GM12878 (cell line): ENCODE results near the gene RNF34. TPM values are rescaled to one million over a fixed set of nuclear protein-coding genes. Genes with fewer than 3 reads are reported as not detected.

Experiments
- ATAC-seq: fragments of 200-7000 bp; cut with Tn5 transposase; 3 replicates; pipeline ENCODE4 v1.9.1; 2020; ENCODE audit warnings: mild to moderate bottlenecking, moderate library complexity
- BruUV-seq: library from RNA; stranded (reverse); fragments of 400-500 nt; replicated peaks from 2 replicates; lab custom pipeline; 2021; lab: Mats Ljungman, UMichigan
- CTCF ChIA-PET: fragments of 300-600 bp; sonication (Branson Sonifier 250); formaldehyde crosslinking; extraction: SDS; loops from one replicate; lab custom pipeline; 2021; ENCODE audit warnings: inconsistent platforms; lab: Yijun Ruan, JAX
- POLR2A ChIA-PET: fragments of 350-600 bp; formaldehyde crosslinking; extraction: SDS; loops from one replicate; lab custom pipeline; 2021; ENCODE audit warnings: inconsistent platforms; lab: Charles Lee
- RAD21 ChIA-PET: fragments of 300-600 bp; sonication (Branson Sonifier 250); formaldehyde crosslinking; loops from one replicate; lab custom pipeline; 2023; ENCODE audit warnings: antibody characterized with exemption; ENCODE audit not compliant: unreplicated experiment; lab: Charles Lee
- SMC1A ChIA-PET: fragments of 300-600 bp; sonication (Branson Sonifier 250); formaldehyde crosslinking; loops from one replicate; lab custom pipeline; 2023; ENCODE audit not compliant: unreplicated experiment, uncharacterized antibody; lab: Charles Lee
- DNase-seq: peaks from one replicate; pipeline ENCODE4 v3.0.0-alpha.2; 2011; ENCODE audit warnings: low read depth, low spot score
- FAIRE-seq: peaks from 3 replicates; lab custom pipeline; 2011; peaks lifted over from hg19 to GRCh38; lab: Jason Lieb, UNC
- H2AFZ ChIP-seq: 2 replicates; pipeline ENCODE4 v1.6.0; 2011; ENCODE audit warnings: low read depth, low read length, control low read depth; ENCODE audit not compliant: control insufficient read depth
- H3K27ac ChIP-seq: 2 replicates; pipeline ENCODE4 v1.5.1; 2011; ENCODE audit warnings: control low read depth; ENCODE audit not compliant: control insufficient read depth, insufficient read depth
- H3K27me3 ChIP-seq, 2 experiments: replicated peaks in 1 of 2; 2 replicates each; pipeline versions ENCODE4 v1.6.0 to v1.6.1; 2011; ENCODE audit warnings: low read length in 1 of 2; ENCODE audit not compliant: control insufficient read depth in 2 of 2, insufficient read depth in 2 of 2
- H3K36me3 ChIP-seq, 2 experiments: 2 replicates each; pipeline ENCODE4 v1.5.1; 2011; ENCODE audit warnings: low read length in 1 of 2; ENCODE audit not compliant: control insufficient read depth in 2 of 2, insufficient read depth in 2 of 2
- H3K4me1 ChIP-seq: 2 replicates; pipeline ENCODE4 v1.6.1; 2011; ENCODE audit warnings: mild to moderate bottlenecking, low read length, moderate library complexity, mixed read lengths; ENCODE audit not compliant: control insufficient read depth, insufficient read depth
- H3K4me2 ChIP-seq: 2 replicates; pipeline ENCODE4 v1.6.0; 2011; ENCODE audit warnings: control low read depth; ENCODE audit not compliant: control insufficient read depth, insufficient read depth
- H3K4me3 ChIP-seq: fragments of 200-600 bp; sonication (generic); 2 replicates; pipeline ENCODE4 v1.5.1; 2016
- H3K79me2 ChIP-seq: 2 replicates; pipeline ENCODE4 v1.6.0; 2011; ENCODE audit warnings: low read length; ENCODE audit not compliant: control insufficient read depth, insufficient read depth
- H3K9ac ChIP-seq: 2 replicates; pipeline ENCODE4 v1.8.0; 2011; ENCODE audit warnings: low read length, control low read depth, mixed read lengths; ENCODE audit not compliant: control insufficient read depth, insufficient read depth
- H3K9me3 ChIP-seq: replicated peaks from 3 replicates; pipeline ENCODE4 v1.5.1; 2011; ENCODE audit warnings: mild to moderate bottlenecking, low read length; ENCODE audit not compliant: control insufficient read depth, insufficient read depth
- H4K20me1 ChIP-seq: 2 replicates; pipeline ENCODE4 v1.6.0; 2011; ENCODE audit not compliant: control insufficient read depth, insufficient read depth
- EZH2 ChIP-seq: IDR thresholded peaks from 2 replicates; pipeline ENCODE4 v1.6.1; 2012; ENCODE audit warnings: low read depth, mild to moderate bottlenecking, control low read depth, inconsistent platforms, low read length, borderline replicate concordance; ENCODE audit not compliant: control insufficient read depth
- MAX ChIP-seq: IDR thresholded peaks from 2 replicates; pipeline ENCODE4 v1.6.1; 2012; ENCODE audit warnings: low read depth, low read length, improper control_type of control experiment
- ZSCAN29 ChIP-seq: fragments of 450-650 bp; IDR thresholded peaks from 2 replicates; pipeline ENCODE4 v1.6.1; 2017; ENCODE audit warnings: mild to moderate bottlenecking, moderate library complexity
- WGBS: methylation state at CpG from one replicate; pipeline ENCODE4 v1.1.6; 2016; ENCODE audit warnings: low lambda C conversion rate; ENCODE audit not compliant: insufficient replicate concordance, insufficient coverage; ENCODE audit errors: missing lambda C conversion rate; 5-methylcytosine and 5-hydroxymethylcytosine counted together
- in situ Hi-C: fragments of 300-500 bp; cut with MboI; formaldehyde crosslinking; loops from 9 replicates; pipeline ENCODE4 v1.14.3; 2018; ENCODE audit warnings: mixed read lengths
- intact Hi-C: fragments of 100-400 bp; cut with micrococcal nuclease; formaldehyde crosslinking; loops from one replicate; pipeline ENCODE4 v1.14.2; 2022; ENCODE audit not compliant: unreplicated experiment
- microRNA-seq: library from miRNA; unstranded; fragments of <30 nt; microRNA quantifications from one replicate; pipeline ENCODE4, GENCODE V29; 2018
- polyA plus RNA-seq, 11 experiments: library from polyadenylated mRNA; depleted of rRNA in 4 of 11; unstranded in 6 of 11; stranded (reverse) in 5 of 11; fragments of >200 nt; fragmentation: Nextera tagmentation in 4 of 11; fragmentation: Illumina TruSeq in 1 of 11; extraction: Ambion mirVana in 4 of 11; extraction: Trizol in 1 of 11; gene quantifications; 1 replicate in 1 of 11; 2 replicates in 10 of 11; pipeline versions ENCODE4 v1.2.1 to v1.2.3, GENCODE V29; 2011 to 2016; ENCODE audit warnings: inconsistent platforms in 2 of 11, missing spikeins in 2 of 11, low read depth in 1 of 11
- total RNA-seq, 4 experiments: library from RNA; depleted of rRNA in 3 of 4; stranded (reverse); fragments of >200 nt in 3 of 4; fragmentation: Illumina TruSeq in 1 of 4; extraction: Trizol in 1 of 4; gene quantifications; 2 replicates each; pipeline versions ENCODE4 v1.2.1 to v1.2.3, GENCODE V29; 2013 to 2021

Gene RNF34
- total and polyA plus RNA-seq, 10 of the 15 experiments (the other 5 are each of a cell fraction or from before 2014, with no cell fraction given): 63.6 to 199 (median 115) TPM

GRCh38 chr12:121470751-121471150 lies 70.8 kb downstream of the RNF34 start:
- Histone ChIP-seq H4K20me1 (peaks cover 4% of the 10 kb centered on the region; the same call in 1 of the 2 replicates), H3K27me3 (no peaks in the 10 kb centered on the region), H3K4me2 (no peak overlapping the region), H3K4me1 (peaks cover 2% of the 10 kb centered on the region; the same call in 1 of the 2 replicates), H3K9me3 (no peaks in the 10 kb centered on the region), H3K9ac (no peak overlapping the region), H2AFZ (no peak overlapping the region), H3K27ac (no peak overlapping the region), H3K36me3 (peaks cover 0 to 1% of the 10 kb centered on the region in 2 experiments; a peak in 2 of 4 replicates), H3K4me3 (no peak overlapping the region), H3K79me2 (peaks cover 18% of the 10 kb centered on the region)
- 92% methylated on average over 2 of the region's 2 CpGs for whole genome bisulfite sequencing
- ChIA-PET SMC1A (no interaction called here), CTCF (no interaction called here), RAD21 (no interaction called here), POLR2A (no interaction called here)
- DNase-seq (no peak), FAIRE-seq (no peak), ATAC-seq (no peak)
- in situ Hi-C loops: no loop called here
- no TSS peak for BruUV-seq
- intact Hi-C loops: no loop called here
- TF ChIP-seq MAX: no peak

GRCh38 chr12:121472150-121472905 lies 72.4 kb downstream of the RNF34 start:
- SMC1A ChIA-PET: no interaction called here
- H3K4me1 ChIP-seq: peaks cover 2% of the 10 kb centered on the region; the same call in 1 of the 2 replicates
- ATAC-seq (no peak), DNase-seq (no peak)
- POLR2A ChIA-PET: no interaction called here
- CTCF ChIA-PET: interaction anchor here (1.2 kb wide), 1 partner anchor 10 kb away, joined by 3 read pairs; no protein-coding TSS in a partner anchor
- H3K36me3 ChIP-seq: peaks cover 0 to 1% of the 10 kb centered on the region in 2 experiments; a peak in 2 of 4 replicates
- H3K27ac ChIP-seq: no peak overlapping the region
- H3K9me3 ChIP-seq: no peaks in the 10 kb centered on the region
- no peak overlapping the region for H3K4me2 ChIP-seq
- WGBS: 83% methylated on average over 7 of the region's 7 CpGs
- in situ Hi-C loops: no loop called here
- peaks cover 4% of the 10 kb centered on the region; the same call in 1 of the 2 replicates for H4K20me1 ChIP-seq
- intact Hi-C loops: no loop called here
- BruUV-seq: no TSS peak
- TF ChIP-seq ZSCAN29 (no peak), EZH2 (no peak)
- TF ChIP-seq, all 136 proteins: peak for 0
- FAIRE-seq: no peak
- RAD21 ChIA-PET: interaction anchor here (0.6 kb wide), 1 partner anchor 441 kb away, joined by 4 read pairs; no protein-coding TSS in a partner anchor
- H3K9ac ChIP-seq: no peak overlapping the region
- no peak overlapping the region for H2AFZ ChIP-seq
- no peaks in the 10 kb centered on the region for H3K27me3 ChIP-seq
- H3K79me2 ChIP-seq: peaks cover 8% of the 10 kb centered on the region
- H3K4me3 ChIP-seq: no peak overlapping the region

Small RNA genes within 50 kb of the gene (microRNA-seq; reads per million reads assigned to microRNA genes)
- not detected for gene MIR7107

Other genes with a start within 250 kb of the RNF34 start
- gene P2RX4, start 190.0 kb upstream of the RNF34 start, total RNA-seq (2014; rRNA removed): 25.3 and 28.0 TPM in 2 replicates
- 15.3 and 17.3 TPM in 2 replicates for gene P2RX4, start 190.0 kb upstream of the RNF34 start, total RNA-seq (2014; rRNA removed; fragmentation: Illumina TruSeq; extraction: Trizol)
- 17.0 and 18.6 TPM in 2 replicates for gene P2RX4, start 190.0 kb upstream of the RNF34 start, total RNA-seq (2021)
- gene P2RX4, start 190.0 kb upstream of the RNF34 start, polyA plus RNA-seq (2011; rRNA removed): 35.2 and 43.4 TPM in 2 replicates
- 10.4 and 16.2 TPM in 2 replicates for gene P2RX4, start 190.0 kb upstream of the RNF34 start, polyA plus RNA-seq (2014; fragmentation: Illumina TruSeq; extraction: Trizol)
- 10 to 100 TPM in 1 of 2 experiments, 1 to 10 TPM in 1; 9.0 to 11.3 TPM for gene P2RX4, start 190.0 kb upstream of the RNF34 start, polyA plus RNA-seq (2014; fragmentation: Nextera tagmentation; extraction: Ambion mirVana)
- 28.4 and 31.7 TPM in 2 replicates for gene P2RX4, start 190.0 kb upstream of the RNF34 start, polyA plus RNA-seq (2014; rRNA removed)
- 10 to 100 TPM; 22.4 to 27.4 TPM for gene P2RX4, start 190.0 kb upstream of the RNF34 start, polyA plus RNA-seq (2016; fragmentation: Nextera tagmentation; extraction: Ambion mirVana)
- 25.0 and 28.5 TPM in 2 replicates for gene CAMKK2, start 103.4 kb upstream of the RNF34 start, total RNA-seq (2014; rRNA removed)
- gene CAMKK2, start 103.4 kb upstream of the RNF34 start, total RNA-seq (2014; rRNA removed; fragmentation: Illumina TruSeq; extraction: Trizol): 17.1 and 17.7 TPM in 2 replicates
- 37.7 and 38.3 TPM in 2 replicates for gene CAMKK2, start 103.4 kb upstream of the RNF34 start, total RNA-seq (2021)
- 34.8 and 40.6 TPM in 2 replicates for gene CAMKK2, start 103.4 kb upstream of the RNF34 start, polyA plus RNA-seq (2011; rRNA removed)
- 26.5 and 28.8 TPM in 2 replicates for gene CAMKK2, start 103.4 kb upstream of the RNF34 start, polyA plus RNA-seq (2014; fragmentation: Illumina TruSeq; extraction: Trizol)
- 1 to 10 TPM; 5.2 to 5.3 TPM for gene CAMKK2, start 103.4 kb upstream of the RNF34 start, polyA plus RNA-seq (2014; fragmentation: Nextera tagmentation; extraction: Ambion mirVana)
- 33.0 and 35.3 TPM in 2 replicates for gene CAMKK2, start 103.4 kb upstream of the RNF34 start, polyA plus RNA-seq (2014; rRNA removed)
- gene CAMKK2, start 103.4 kb upstream of the RNF34 start, polyA plus RNA-seq (2016; fragmentation: Nextera tagmentation; extraction: Ambion mirVana): 10 to 100 TPM; 23.7 to 24.8 TPM
- 166 and 180 TPM in 2 replicates for gene ANAPC5, start 47.7 kb upstream of the RNF34 start, total RNA-seq (2014; rRNA removed)
- gene ANAPC5, start 47.7 kb upstream of the RNF34 start, total RNA-seq (2014; rRNA removed; fragmentation: Illumina TruSeq; extraction: Trizol): 139 and 144 TPM in 2 replicates
- gene ANAPC5, start 47.7 kb upstream of the RNF34 start, total RNA-seq (2021): 114 and 132 TPM in 2 replicates
- 205 and 226 TPM in 2 replicates for gene ANAPC5, start 47.7 kb upstream of the RNF34 start, polyA plus RNA-seq (2011; rRNA removed)
- gene ANAPC5, start 47.7 kb upstream of the RNF34 start, polyA plus RNA-seq (2014; fragmentation: Illumina TruSeq; extraction: Trizol): 167 and 199 TPM in 2 replicates
- gene ANAPC5, start 47.7 kb upstream of the RNF34 start, polyA plus RNA-seq (2014; fragmentation: Nextera tagmentation; extraction: Ambion mirVana): 100 to 1,000 TPM; 102 to 142 TPM
- gene ANAPC5, start 47.7 kb upstream of the RNF34 start, polyA plus RNA-seq (2014; rRNA removed): 165 TPM in 2 replicates
- 100 to 1,000 TPM; 219 to 227 TPM for gene ANAPC5, start 47.7 kb upstream of the RNF34 start, polyA plus RNA-seq (2016; fragmentation: Nextera tagmentation; extraction: Ambion mirVana)
- gene KDM2B, start 180.9 kb downstream of the RNF34 start, total RNA-seq (2014; rRNA removed): 57.9 and 62.9 TPM in 2 replicates
- 33.0 and 34.1 TPM in 2 replicates for gene KDM2B, start 180.9 kb downstream of the RNF34 start, total RNA-seq (2014; rRNA removed; fragmentation: Illumina TruSeq; extraction: Trizol)
- 76.3 and 87.6 TPM in 2 replicates for gene KDM2B, start 180.9 kb downstream of the RNF34 start, total RNA-seq (2021)
- 67.9 and 124 TPM in 2 replicates for gene KDM2B, start 180.9 kb downstream of the RNF34 start, polyA plus RNA-seq (2011; rRNA removed)
- 31.7 and 46.7 TPM in 2 replicates for gene KDM2B, start 180.9 kb downstream of the RNF34 start, polyA plus RNA-seq (2014; fragmentation: Illumina TruSeq; extraction: Trizol)
- gene KDM2B, start 180.9 kb downstream of the RNF34 start, polyA plus RNA-seq (2014; fragmentation: Nextera tagmentation; extraction: Ambion mirVana): 10 to 100 TPM; 13.6 to 14.7 TPM
- gene KDM2B, start 180.9 kb downstream of the RNF34 start, polyA plus RNA-seq (2014; rRNA removed): 72.8 and 77.4 TPM in 2 replicates
- gene KDM2B, start 180.9 kb downstream of the RNF34 start, polyA plus RNA-seq (2016; fragmentation: Nextera tagmentation; extraction: Ambion mirVana): 10 to 100 TPM; 31.8 to 34.0 TPM
- 9.7 and 16.4 TPM in 2 replicates for gene ORAI1, start 226.4 kb downstream of the RNF34 start, total RNA-seq (2014; rRNA removed)
- gene ORAI1, start 226.4 kb downstream of the RNF34 start, total RNA-seq (2014; rRNA removed; fragmentation: Illumina TruSeq; extraction: Trizol): 7.1 and 8.2 TPM in 2 replicates
- 31.0 and 32.2 TPM in 2 replicates for gene ORAI1, start 226.4 kb downstream of the RNF34 start, total RNA-seq (2021)
- gene ORAI1, start 226.4 kb downstream of the RNF34 start, polyA plus RNA-seq (2011; rRNA removed): 4.8 and 15.3 TPM in 2 replicates
- gene ORAI1, start 226.4 kb downstream of the RNF34 start, polyA plus RNA-seq (2014; fragmentation: Illumina TruSeq; extraction: Trizol): 2.6 and 6.5 TPM in 2 replicates
- gene ORAI1, start 226.4 kb downstream of the RNF34 start, polyA plus RNA-seq (2014; fragmentation: Nextera tagmentation; extraction: Ambion mirVana): 1 to 10 TPM; 5.5 to 6.1 TPM
- 33.1 and 39.2 TPM in 2 replicates for gene ORAI1, start 226.4 kb downstream of the RNF34 start, polyA plus RNA-seq (2014; rRNA removed)
- 10 to 100 TPM in 1 of 2 experiments, 1 to 10 TPM in 1; 7.7 to 25.1 TPM for gene ORAI1, start 226.4 kb downstream of the RNF34 start, polyA plus RNA-seq (2016; fragmentation: Nextera tagmentation; extraction: Ambion mirVana)